Breast epithelium (tissue), 3 donors: ENCODE data around the gene OR10H1.
"Not testable (repeated sequence)": the region's sequence is repeated elsewhere in the genome, so short reads cannot be mapped to it uniquely, and the experiment has no call there.

Source experiments
- CTCF ChIP-seq, 3 donors: fragments of 450-650 bp; IDR thresholded peaks; one replicate each; pipeline ENCODE4 v1.5.1; 2016 to 2017; ENCODE audit warnings: antibody characterized with exemption in 3 of 3, mild to moderate bottlenecking in 3 of 3, moderate library complexity in 3 of 3
- POLR2A ChIP-seq: fragments of 450-650 bp; IDR thresholded peaks from one replicate; pipeline ENCODE4 v1.6.1; 2016; ENCODE audit warnings: antibody characterized with exemption, mild to moderate bottlenecking, moderate library complexity

DNA sequence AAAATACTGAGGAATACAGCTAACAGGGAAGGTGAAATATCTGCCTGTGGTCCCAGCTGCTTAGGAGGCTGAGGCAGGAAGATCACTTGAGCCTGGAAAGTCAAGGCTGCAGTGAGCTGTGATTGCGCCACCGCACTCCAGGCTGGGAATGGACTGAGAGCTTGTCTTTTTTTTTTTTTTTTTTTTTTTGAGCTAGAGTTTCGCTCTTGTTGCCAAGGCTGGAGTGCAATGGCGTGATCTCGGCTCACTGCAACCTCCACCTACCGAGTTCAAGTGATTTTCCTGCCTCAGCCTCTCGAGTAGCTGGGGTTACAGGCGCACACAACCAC lies 28.4 kb upstream of the OR10H1 start:
- not testable (repeated sequence) for TF ChIP-seq POLR2A; CTCF (IDR thresholded peaks at IDR 0.05)
